BLaER1 treated with 17β-estradiol and CSF1 and Interleukin-3, amounts not matched to agents 10 nM and 100 nM (cell line): ENCODE measurements around the gene ZHX3.
A peak's percentile ranks its signal among the peaks of the same experiment; 100 is the strongest.

ENCODE experiments used
- H3K27ac ChIP-seq, 11 experiments: shearing (Covaris generic); formaldehyde crosslinking; 2 replicates each; pipeline ENCODE4 v1.8.1; 2022
- H3K27me3 ChIP-seq, 11 experiments: shearing (Covaris generic); formaldehyde crosslinking; 2 replicates each; pipeline ENCODE4 v1.8.1; 2022
- H3K36me3 ChIP-seq, 11 experiments: shearing (Covaris generic); formaldehyde crosslinking; 2 replicates each; pipeline ENCODE4 v1.8.1; 2022
- H3K4me1 ChIP-seq, 10 experiments: shearing (Covaris generic); formaldehyde crosslinking; 2 replicates each; pipeline ENCODE4 v1.8.1; 2022
- H3K4me2 ChIP-seq, 11 experiments: shearing (Covaris generic); formaldehyde crosslinking; 2 replicates each; pipeline ENCODE4 v1.8.1; 2022
- H3K4me3 ChIP-seq, 10 experiments: shearing (Covaris generic); formaldehyde crosslinking; 2 replicates each; pipeline ENCODE4 v1.8.1; 2022
- H3K9ac ChIP-seq, 11 experiments: shearing (Covaris generic); formaldehyde crosslinking; 2 replicates each; pipeline ENCODE4 v1.8.1; 2022
- H3K9me3 ChIP-seq, 11 experiments: shearing (Covaris generic); formaldehyde crosslinking; replicated peaks in 1 of 11; 2 replicates each; pipeline ENCODE4 v1.8.1; 2022
- H4K20me1 ChIP-seq, 11 experiments: shearing (Covaris generic); formaldehyde crosslinking; 2 replicates each; pipeline ENCODE4 v1.8.1; 2022
- Cebpa-rat ChIP-seq, 11 experiments: shearing (Covaris generic); IDR thresholded peaks; 2 replicates each; pipeline ENCODE4 v1.8.1; 2022

The ZHX3 gene

DNA sequence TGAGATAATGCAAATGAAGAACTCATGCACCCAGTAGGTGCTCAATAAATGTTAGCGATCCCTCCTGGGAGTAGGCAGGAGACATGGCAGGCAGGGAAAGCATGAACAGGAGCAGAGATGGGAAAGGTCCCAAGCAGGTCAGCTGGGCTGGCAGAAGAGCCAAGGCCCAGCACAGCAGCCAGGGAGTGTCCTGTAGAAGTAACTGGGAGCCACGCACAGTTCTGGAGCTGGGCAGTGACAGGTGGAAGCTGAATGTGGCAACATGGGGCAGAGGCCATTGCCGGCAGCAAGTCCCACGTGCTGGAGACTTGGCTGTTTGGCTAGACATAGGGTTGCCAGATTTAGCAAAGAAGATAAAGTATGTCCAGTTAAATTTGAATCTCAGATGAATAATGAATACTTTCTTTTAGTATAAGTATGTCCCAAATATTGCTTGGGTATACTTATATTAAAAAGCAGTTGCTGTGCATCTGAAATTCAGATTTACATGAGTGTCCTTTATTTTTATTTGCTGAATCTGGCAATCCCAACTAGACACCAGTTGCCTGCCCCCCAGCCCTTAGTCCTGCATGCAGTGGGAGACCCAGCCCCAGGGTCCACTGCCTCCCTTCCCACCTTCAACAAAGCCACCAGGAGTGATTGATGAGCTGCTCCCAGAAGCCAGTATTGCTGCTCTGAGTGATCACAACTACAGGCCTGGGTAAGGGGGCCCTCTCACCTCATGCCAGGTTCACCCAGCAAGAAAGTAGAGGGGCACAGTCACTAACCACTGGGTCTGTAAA is 19.4 kb upstream of the ZHX3 start:
- Histone ChIP-seq H3K9me3 (no peaks in the 10 kb centered on the region), H3K4me1 (peaks cover 0 to 14% (median 9%) of the 10 kb centered on the region in 10 experiments; a peak in 14 of 20 replicates), H3K9ac (no peak overlapping the region), H4K20me1 (no peaks in the 10 kb centered on the region), H3K27me3 (peaks cover 0 to 8% (median 0%) of the 10 kb centered on the region in 11 experiments; a peak in 1 of 22 replicates), H3K4me2 (no peak overlapping the region), H3K4me3 (no peak overlapping the region), H3K36me3 (no peaks in the 10 kb centered on the region), H3K27ac (no peak overlapping the region)
- TF ChIP-seq Cebpa-rat (IDR thresholded peaks at IDR 0.05) = no peak

DNA sequence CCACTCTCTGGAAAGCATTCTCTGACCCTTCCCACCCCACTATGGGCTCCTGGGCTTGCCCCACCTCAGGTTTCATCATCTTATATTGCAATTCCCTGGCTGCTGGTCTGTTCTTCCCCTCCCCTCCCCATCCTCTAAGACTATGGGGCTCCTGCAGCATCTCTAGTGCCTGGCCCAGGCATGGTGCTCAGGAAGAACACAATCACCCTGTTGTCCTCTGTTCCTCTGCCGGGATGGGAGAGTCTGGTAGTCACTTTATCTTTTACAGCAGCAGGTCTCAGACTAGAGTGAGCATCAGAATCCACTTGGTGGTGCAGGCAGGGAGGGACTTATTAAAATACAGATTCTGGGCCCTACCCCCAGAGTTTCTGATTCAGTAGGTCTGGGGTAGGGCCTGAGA is 18.1 kb upstream of the ZHX3 start:
- Histone ChIP-seq H3K9me3 (no peaks in the 10 kb centered on the region), H3K4me3 (no peak overlapping the region), H3K4me1 (peaks cover 0 to 14% (median 9%) of the 10 kb centered on the region in 10 experiments; a peak in 14 of 20 replicates), H3K27me3 (peaks cover 0 to 8% (median 0%) of the 10 kb centered on the region in 11 experiments; a peak in 1 of 22 replicates), H4K20me1 (no peaks in the 10 kb centered on the region), H3K27ac (no peak overlapping the region), H3K36me3 (no peaks in the 10 kb centered on the region), H3K4me2 (no peak overlapping the region), H3K9ac (no peak overlapping the region)
- no peak for TF ChIP-seq Cebpa-rat (IDR thresholded peaks at IDR 0.05)

DNA sequence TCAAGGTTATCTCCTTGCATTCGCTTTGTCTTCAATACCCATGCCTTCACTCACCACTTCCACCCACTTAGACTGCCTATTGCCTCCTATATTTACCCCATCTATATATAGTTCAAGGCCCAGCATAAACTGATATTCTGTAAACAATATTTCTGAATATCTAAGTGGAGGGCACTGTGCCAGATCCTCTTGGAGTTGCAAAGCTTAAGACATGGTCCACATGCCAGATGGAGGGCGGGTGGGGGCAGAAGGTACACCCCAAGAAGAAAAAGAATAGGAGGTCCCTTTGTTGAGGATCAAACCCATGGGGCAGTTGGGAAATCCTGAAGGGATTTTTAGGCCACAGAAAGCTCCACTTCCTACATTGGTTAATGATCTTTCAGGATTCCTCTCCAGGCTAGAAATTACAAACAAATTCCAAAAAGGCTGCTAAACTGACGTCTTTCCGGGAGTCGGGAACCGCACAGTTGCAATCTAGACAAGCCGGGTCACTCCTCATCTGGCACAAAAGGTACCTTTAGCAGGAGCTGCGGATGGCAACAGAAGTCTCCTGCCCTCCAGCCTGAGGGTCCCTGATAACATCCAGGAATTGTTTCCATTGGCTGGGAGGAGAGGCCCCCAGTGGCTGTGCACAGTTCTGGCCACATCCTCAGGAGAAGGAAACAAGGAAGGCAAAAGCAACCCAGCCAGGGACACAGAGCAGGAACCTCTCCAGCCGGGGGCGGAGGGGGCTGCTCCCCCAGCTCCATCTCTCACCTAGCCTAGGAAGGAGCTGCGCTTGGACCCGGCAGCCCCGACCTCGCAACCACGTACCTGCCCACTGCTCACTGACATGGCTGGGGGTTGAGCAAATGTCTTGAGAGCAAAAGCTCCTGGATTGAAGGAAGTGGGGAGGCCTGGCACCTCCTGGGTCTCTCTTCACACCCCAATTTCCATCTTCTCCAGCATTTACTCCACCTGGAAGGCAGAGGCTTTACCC is 17.2 kb upstream of the ZHX3 start:
- peaks cover 0 to 8% (median 0%) of the 10 kb centered on the region in 11 experiments; a peak in 1 of 22 replicates for H3K27me3 ChIP-seq
- H3K4me1 ChIP-seq = peaks cover 6 to 14% (median 10%) of the 10 kb centered on the region in 10 experiments; a peak in 19 of 20 replicates
- no peak overlapping the region for H3K4me2 ChIP-seq
- no peak overlapping the region for H3K4me3 ChIP-seq
- no peak overlapping the region for H3K9ac ChIP-seq
- H3K9me3 ChIP-seq = no peaks in the 10 kb centered on the region
- H4K20me1 ChIP-seq = no peaks in the 10 kb centered on the region
- no peaks in the 10 kb centered on the region for H3K36me3 ChIP-seq
- no peak for TF ChIP-seq Cebpa-rat (IDR thresholded peaks at IDR 0.05)
- H3K27ac ChIP-seq = no peak overlapping the region

DNA sequence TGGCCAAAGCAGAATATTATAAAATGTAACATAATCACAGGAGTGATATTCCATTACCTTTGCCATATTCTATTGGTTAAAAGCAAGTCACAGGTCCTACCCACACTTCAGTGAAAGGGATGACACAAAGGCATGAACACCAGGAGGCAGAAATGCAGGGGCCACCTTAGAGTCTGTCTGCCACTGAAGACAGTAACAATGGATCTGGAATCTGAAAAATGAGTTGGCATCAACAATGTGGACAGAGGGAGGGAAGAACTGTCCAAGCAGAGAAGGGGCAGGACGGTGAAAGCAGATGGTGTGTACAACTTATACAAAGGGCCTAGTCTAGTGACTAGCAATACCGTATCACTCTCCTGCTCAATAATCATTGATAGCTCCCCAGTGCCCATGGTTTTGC is 16.5 kb upstream of the ZHX3 start:
- H3K4me2 ChIP-seq = no peak overlapping the region
- no peaks in the 10 kb centered on the region for H3K9me3 ChIP-seq
- H3K27ac ChIP-seq = no peak overlapping the region
- H3K9ac ChIP-seq = no peak overlapping the region
- peaks cover 9 to 18% (median 13%) of the 10 kb centered on the region in 10 experiments; a peak in 19 of 20 replicates for H3K4me1 ChIP-seq
- no peaks in the 10 kb centered on the region for H4K20me1 ChIP-seq
- no peak for TF ChIP-seq Cebpa-rat (IDR thresholded peaks at IDR 0.05)
- H3K36me3 ChIP-seq = no peaks in the 10 kb centered on the region
- no peak overlapping the region for H3K4me3 ChIP-seq
- 0 out of 22 replicates have a peak, but pooled peaks cover 0 to under 1% (median 0%) of the 10 kb centered on the region in 11 experiments for H3K27me3 ChIP-seq

DNA sequence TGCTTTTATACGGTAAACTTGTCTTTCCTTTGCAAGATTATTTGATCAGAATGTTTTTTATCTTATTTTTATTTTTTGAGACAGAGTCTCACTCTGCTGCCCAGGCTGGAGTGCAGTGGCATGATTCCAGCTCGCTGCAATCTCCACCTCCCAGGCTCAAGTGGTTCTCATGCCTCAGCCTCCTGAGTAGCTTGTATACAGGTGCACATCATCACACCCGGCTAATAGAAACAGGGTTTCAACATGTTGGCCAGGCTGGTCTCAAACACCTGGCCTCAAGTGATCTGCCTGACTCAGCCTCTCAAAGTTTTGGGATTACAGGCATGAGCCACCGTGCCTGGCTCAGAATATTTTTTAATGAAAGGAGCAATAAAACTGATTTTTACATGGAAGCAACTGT is 14.2 kb upstream of the ZHX3 start:
- H3K4me3 ChIP-seq = no peak overlapping the region
- no peaks in the 10 kb centered on the region for H3K27me3 ChIP-seq
- H4K20me1 ChIP-seq = no peaks in the 10 kb centered on the region
- H3K9me3 ChIP-seq = no peaks in the 10 kb centered on the region
- H3K9ac ChIP-seq = no peak overlapping the region
- no peak overlapping the region for H3K4me2 ChIP-seq
- TF ChIP-seq Cebpa-rat (IDR thresholded peaks at IDR 0.05) = no peak
- H3K36me3 ChIP-seq = no peaks in the 10 kb centered on the region
- H3K4me1 ChIP-seq = peaks cover 9 to 26% (median 16%) of the 10 kb centered on the region in 10 experiments; a peak in 19 of 20 replicates
- H3K27ac ChIP-seq = no peak overlapping the region

DNA sequence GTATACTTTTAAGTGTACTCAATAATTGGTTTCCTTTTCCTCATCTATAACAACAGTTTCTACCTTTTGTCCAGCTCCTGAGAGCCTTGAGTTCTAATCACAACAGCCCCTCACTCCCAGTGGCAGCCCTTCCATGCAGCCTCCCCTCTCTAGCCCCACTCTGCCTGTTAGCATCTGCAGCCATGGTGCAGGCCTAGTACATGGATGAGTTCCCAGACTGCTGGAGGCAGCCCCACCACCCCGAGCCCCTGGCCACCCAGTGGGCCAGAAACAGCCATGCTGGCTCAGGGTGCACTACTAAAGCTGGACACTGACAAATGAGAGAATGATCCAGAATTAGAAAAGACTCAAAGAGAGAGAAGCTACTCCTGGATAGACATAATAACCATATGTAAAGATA is 13.4 kb upstream of the ZHX3 start:
- H3K27ac ChIP-seq = no peak overlapping the region
- no peak for TF ChIP-seq Cebpa-rat (IDR thresholded peaks at IDR 0.05)
- no peaks in the 10 kb centered on the region for H4K20me1 ChIP-seq
- H3K9me3 ChIP-seq = no peaks in the 10 kb centered on the region
- H3K4me3 ChIP-seq = no peak overlapping the region
- no peak overlapping the region for H3K9ac ChIP-seq
- peaks cover 9 to 26% (median 16%) of the 10 kb centered on the region in 10 experiments; a peak in 19 of 20 replicates for H3K4me1 ChIP-seq
- no peak overlapping the region for H3K4me2 ChIP-seq
- H3K36me3 ChIP-seq = no peaks in the 10 kb centered on the region
- H3K27me3 ChIP-seq = no peaks in the 10 kb centered on the region

DNA sequence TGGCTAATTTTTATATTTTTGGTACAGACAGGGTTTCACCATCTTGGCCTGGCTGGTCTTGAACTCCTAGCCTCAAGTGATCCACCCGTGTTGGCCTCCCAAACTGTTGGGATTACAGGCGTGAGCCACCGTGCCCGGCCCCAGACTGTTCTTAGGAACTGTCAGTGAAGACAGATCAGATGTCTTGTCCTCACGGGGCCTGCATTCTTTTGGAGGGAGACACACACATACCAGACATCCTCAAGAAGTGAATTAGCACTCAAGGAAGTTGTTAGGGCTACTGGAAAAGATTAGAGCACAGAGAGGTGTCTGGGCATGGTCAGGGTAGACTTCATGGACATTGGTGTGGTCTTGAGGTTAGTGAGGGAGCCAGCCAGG is 12.8 kb upstream of the ZHX3 start:
- Histone ChIP-seq H3K4me1 (peaks cover 9 to 26% (median 16%) of the 10 kb centered on the region in 10 experiments; a peak in 19 of 20 replicates), H3K27ac (peak overlapping the region in 3 of 11 experiments; percentile 53 to 63 (median 62); a peak in 6 of 22 replicates), H4K20me1 (no peaks in the 10 kb centered on the region), H3K4me3 (no peak overlapping the region), H3K9me3 (no peaks in the 10 kb centered on the region), H3K27me3 (no peaks in the 10 kb centered on the region), H3K36me3 (no peaks in the 10 kb centered on the region), H3K4me2 (peak overlapping the region; percentile 33 to 77 (median 62); a peak in 19 of 22 replicates), H3K9ac (no peak overlapping the region)
- TF ChIP-seq Cebpa-rat (IDR thresholded peaks at IDR 0.05) = no peak

DNA sequence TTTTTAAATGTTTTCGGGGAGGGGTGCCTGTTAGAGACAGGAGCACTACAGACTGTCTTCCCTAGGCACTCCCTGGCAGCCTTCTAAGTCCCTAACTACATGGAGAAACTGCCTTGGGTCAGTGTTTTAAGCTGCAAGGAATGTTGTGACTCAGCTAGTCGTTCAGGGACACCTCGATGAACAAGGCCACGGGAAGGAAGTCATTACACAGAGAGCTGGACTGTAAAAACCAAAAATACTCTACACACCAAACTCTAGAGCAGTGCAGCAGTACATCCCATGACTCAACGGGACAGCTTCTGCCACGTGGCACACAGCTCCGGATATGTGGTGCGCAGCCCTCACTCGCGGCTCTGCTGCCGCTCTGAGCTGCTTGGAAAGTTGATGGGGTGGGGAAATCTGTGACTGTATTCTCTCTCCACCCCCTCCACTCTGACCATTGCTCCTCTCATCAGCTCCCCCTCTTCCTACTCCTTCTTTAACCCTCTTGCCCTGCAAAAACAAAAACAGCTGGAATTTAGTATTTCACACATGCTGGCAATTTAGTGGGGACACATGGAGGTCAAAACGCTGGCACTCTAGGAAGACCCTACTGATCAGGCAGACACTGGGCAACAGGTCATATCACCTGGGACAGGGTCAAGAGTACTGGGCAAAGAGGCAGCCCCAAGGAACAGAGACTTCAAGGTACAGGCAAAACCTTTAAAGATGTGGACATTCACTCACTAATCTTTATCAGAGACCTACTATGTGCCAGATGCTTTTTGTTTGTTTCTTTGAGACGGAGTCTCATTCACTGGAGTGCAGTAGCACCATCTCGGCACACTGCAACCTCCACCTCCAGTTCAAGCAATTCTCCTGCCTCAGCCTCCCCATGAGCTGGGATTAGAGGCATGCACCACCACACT is 12.2 kb upstream of the ZHX3 start:
- no peaks in the 10 kb centered on the region for H3K27me3 ChIP-seq
- H3K27ac ChIP-seq = peak overlapping the region in 8 of 11 experiments; percentile 3 to 63 (median 45); a peak in 14 of 22 replicates
- no peaks in the 10 kb centered on the region for H4K20me1 ChIP-seq
- peak overlapping the region; percentile 33 to 77 (median 62) for H3K4me2 ChIP-seq
- no peak for TF ChIP-seq Cebpa-rat (IDR thresholded peaks at IDR 0.05)
- peak overlapping the region in 6 of 11 experiments; percentile 14 to 38 (median 36); a peak in 7 of 22 replicates for H3K9ac ChIP-seq
- no peaks in the 10 kb centered on the region for H3K9me3 ChIP-seq
- H3K4me1 ChIP-seq = peaks cover 9 to 26% (median 16%) of the 10 kb centered on the region in 10 experiments; a peak in 19 of 20 replicates
- no peaks in the 10 kb centered on the region for H3K36me3 ChIP-seq
- H3K4me3 ChIP-seq = no peak overlapping the region
